Measurements from ENCODE around the gene PF4V1. TPM values are rescaled to one million over a fixed set of nuclear protein-coding genes. Genes with fewer than 3 reads are reported as not detected.
A peak's percentile ranks its signal among the peaks of the same experiment; 100 is the strongest.

Gene PF4V1
- total and polyA plus RNA-seq, 10 donors: 0.67 to 12.3 (median 2.3) TPM

DNA sequence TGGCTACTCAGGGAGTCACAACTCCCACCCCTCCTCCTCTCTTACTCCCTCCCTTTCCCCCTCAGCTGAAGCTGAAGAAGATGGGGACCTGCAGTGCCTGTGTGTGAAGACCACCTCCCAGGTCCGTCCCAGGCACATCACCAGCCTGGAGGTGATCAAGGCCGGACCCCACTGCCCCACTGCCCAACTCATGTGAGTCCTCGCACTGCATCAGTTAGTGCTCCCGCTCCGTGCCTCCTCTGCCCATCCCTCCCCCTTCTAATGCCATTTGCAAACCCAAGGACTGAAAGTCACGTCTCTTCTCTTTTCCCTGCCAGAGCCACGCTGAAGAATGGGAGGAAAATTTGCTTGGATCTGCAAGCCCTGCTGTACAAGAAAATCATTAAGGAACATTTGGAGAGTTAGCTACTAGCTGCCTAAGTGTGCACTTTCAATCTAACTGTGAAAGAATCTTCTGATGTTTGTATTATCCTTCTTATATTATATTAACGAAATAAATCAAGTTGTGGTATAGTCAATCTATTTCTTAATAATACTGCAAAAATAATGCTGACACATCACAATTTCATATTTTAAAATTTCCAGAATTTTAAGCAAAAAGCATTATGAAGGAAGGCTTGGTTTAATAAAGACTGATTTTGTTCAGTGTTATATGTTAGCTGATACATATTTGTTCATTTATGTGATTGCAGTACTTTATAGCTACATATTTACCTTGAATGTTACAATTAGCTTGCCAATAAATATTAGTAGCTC, 800 bp downstream of the PF4V1 start:
- no peak overlapping the region for H3K27ac ChIP-seq
- peaks cover 0 to 11% (median 0%) of the 10 kb centered on the region in 7 donors for H3K27me3 ChIP-seq (replicated peaks in 1 of 7)
- H3K36me3 ChIP-seq: no peaks in the 10 kb centered on the region
- WGBS, 5 donors: 35 to 52% (median 46%) methylated on average over 8 of the region's 8 CpGs
- H3K4me1 ChIP-seq: peaks cover 0 to 24% (median 3%) of the 10 kb centered on the region in 6 donors
- intact Hi-C loops (cut with DNase I; ENCODE audit: low total_unique reads): no loop called here
- no peak for DNase-seq
- peak overlapping the region in 4 of 8 donors; percentile 2 to 30 (median 9) for H3K4me3 ChIP-seq
- no peaks in the 10 kb centered on the region for H3K9me3 ChIP-seq
- TF ChIP-seq POLR2A (IDR thresholded peaks at IDR 0.05) (no peak), POLR2AphosphoS5 (IDR thresholded peaks at IDR 0.05) (no peak)
- TF ChIP-seq, protein P1, sequence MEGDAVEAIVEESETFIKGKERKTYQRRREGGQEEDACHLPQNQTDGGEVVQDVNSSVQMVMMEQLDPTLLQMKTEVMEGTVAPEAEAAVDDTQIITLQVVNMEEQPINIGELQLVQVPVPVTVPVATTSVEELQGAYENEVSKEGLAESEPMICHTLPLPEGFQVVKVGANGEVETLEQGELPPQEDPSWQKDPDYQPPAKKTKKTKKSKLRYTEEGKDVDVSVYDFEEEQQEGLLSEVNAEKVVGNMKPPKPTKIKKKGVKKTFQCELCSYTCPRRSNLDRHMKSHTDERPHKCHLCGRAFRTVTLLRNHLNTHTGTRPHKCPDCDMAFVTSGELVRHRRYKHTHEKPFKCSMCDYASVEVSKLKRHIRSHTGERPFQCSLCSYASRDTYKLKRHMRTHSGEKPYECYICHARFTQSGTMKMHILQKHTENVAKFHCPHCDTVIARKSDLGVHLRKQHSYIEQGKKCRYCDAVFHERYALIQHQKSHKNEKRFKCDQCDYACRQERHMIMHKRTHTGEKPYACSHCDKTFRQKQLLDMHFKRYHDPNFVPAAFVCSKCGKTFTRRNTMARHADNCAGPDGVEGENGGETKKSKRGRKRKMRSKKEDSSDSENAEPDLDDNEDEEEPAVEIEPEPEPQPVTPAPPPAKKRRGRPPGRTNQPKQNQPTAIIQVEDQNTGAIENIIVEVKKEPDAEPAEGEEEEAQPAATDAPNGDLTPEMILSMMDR (IDR thresholded peaks at IDR 0.05 in 8 of 11, conservative IDR thresholded peaks at IDR 0.05 in 3 of 11): no peak

DNA sequence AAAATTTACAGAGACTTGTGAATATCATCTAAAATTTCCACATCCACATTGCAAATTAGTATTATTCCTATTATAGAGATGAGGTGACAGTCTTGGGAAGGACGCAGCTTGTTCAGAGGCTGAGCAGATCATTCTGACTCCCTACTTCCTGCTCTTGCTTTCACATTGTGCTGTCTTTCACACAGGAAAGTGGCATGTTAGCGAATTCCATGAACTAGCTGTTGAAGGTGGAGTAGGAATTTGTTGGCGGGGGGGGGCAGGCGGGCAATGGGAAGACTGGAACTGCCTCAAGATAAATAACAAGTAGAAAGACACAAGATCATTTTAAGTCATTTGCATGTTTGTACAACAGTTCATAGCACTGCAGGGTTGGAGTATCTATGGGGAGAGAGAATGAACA, 2.3 kb downstream of the PF4V1 start:
- peak overlapping the region in 1 of 8 donors; percentile 21 for H3K27ac ChIP-seq
- no peak overlapping the region for H3K4me3 ChIP-seq
- TF ChIP-seq, protein P1 (IDR thresholded peaks at IDR 0.05 in 8 of 11, conservative IDR thresholded peaks at IDR 0.05 in 3 of 11): no peak
- TF ChIP-seq POLR2A (IDR thresholded peaks at IDR 0.05) (no peak), POLR2AphosphoS5 (IDR thresholded peaks at IDR 0.05) (no peak)
- no peaks in the 10 kb centered on the region for H3K9me3 ChIP-seq
- WGBS, 5 donors: 59 to 76% (median 72%) methylated on average over 4 of the region's 4 CpGs
- intact Hi-C loops (cut with DNase I; ENCODE audit: low total_unique reads): no loop called here
- H3K27me3 ChIP-seq (replicated peaks in 1 of 7): peaks cover 0 to 11% (median 0%) of the 10 kb centered on the region in 7 donors
- no peak for DNase-seq
- no peaks in the 10 kb centered on the region for H3K36me3 ChIP-seq
- H3K4me1 ChIP-seq: peaks cover 0 to 24% (median 3%) of the 10 kb centered on the region in 6 donors

DNA sequence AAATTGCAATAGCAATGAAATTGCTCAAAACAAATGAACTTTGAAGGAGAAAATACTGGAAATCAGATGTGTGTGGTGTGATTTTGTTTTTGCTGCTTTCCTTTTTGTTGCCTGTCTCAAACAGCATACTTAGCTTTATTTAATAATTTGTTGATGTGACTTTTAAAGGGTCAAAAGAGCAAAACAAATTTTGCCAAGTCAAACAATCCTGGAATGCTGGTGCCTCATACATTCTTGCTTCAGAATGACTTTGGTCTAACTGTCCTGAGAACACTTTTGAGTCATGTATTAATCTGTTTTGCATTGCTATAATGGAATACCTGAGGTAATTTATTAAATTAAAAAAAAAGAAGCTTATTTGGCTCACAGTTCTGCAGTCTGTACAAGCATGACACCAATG, 3.4 kb downstream of the PF4V1 start:
- TF ChIP-seq, protein P1 (IDR thresholded peaks at IDR 0.05 in 8 of 11, conservative IDR thresholded peaks at IDR 0.05 in 3 of 11): no peak
- no peak for TF ChIP-seq POLR2A (IDR thresholded peaks at IDR 0.05)
- no peak for TF ChIP-seq POLR2AphosphoS5 (IDR thresholded peaks at IDR 0.05)
- no peak for DNase-seq
- Histone ChIP-seq H3K4me3 (no peak overlapping the region), H3K9me3 (no peaks in the 10 kb centered on the region), H3K27ac (peak overlapping the region in 1 of 8 donors; percentile 21), H3K27me3 (replicated peaks in 1 of 7) (peaks cover 0 to 11% (median 0%) of the 10 kb centered on the region in 7 donors), H3K4me1 (peaks cover 0 to 24% (median 3%) of the 10 kb centered on the region in 6 donors), H3K36me3 (no peaks in the 10 kb centered on the region)
- intact Hi-C loops (cut with DNase I; ENCODE audit: low total_unique reads): no loop called here

DNA sequence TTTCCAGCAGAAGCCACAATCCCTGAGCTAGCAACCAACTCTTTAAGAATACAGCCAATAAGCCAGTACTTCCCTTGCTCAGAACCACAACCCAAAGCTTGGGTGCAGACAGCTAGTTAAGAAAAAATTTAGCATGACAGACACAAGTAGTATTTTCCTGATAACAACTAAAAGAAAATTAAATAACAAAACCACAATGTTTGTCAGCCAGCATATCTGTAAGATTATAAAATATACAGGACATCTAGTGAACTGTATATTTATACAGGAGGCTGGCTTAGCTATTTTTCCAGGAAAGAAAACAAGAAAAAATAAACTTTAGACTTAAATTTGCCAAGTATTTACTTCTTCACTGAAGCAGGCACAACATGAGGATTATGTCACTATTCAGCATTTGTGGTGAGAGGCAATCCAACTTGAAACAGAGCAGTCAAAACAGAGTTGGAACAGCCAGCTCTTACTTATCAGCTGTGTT, 6.6 kb downstream of the PF4V1 start:
- Histone ChIP-seq H3K27me3 (replicated peaks in 1 of 7) (no peaks in the 10 kb centered on the region), H3K4me3 (no peak overlapping the region), H3K4me1 (peaks cover 0 to 7% (median 0%) of the 10 kb centered on the region in 6 donors), H3K36me3 (no peaks in the 10 kb centered on the region), H3K9me3 (no peaks in the 10 kb centered on the region), H3K27ac (peak overlapping the region in 6 of 8 donors; percentile 2 to 56 (median 33))
- TF ChIP-seq POLR2AphosphoS5 (IDR thresholded peaks at IDR 0.05) (no peak), POLR2A (IDR thresholded peaks at IDR 0.05) (no peak)
- TF ChIP-seq, protein P1 (IDR thresholded peaks at IDR 0.05 in 8 of 11, conservative IDR thresholded peaks at IDR 0.05 in 3 of 11): no peak
- DNase-seq: no peak
- intact Hi-C loops (cut with DNase I; ENCODE audit: low total_unique reads): no loop called here
